MCF 10A (cell line): ENCODE results near the gene IQSEC1. TPM values are rescaled to one million over a fixed set of nuclear protein-coding genes. Genes with fewer than 3 reads are reported as not detected.

ENCODE experiments used
- BruUV-seq: library from RNA; stranded (reverse); fragments of 400-500 nt; replicated peaks from 2 replicates; lab custom pipeline; 2021; lab: Mats Ljungman, UMichigan
- CTCF ChIA-PET: fragments of 300-600 bp; sonication (Branson Sonifier 250); formaldehyde crosslinking; extraction: SDS; loops from one replicate; lab custom pipeline; 2021; ENCODE audit warnings: antibody characterized with exemption, inconsistent platforms; lab: Yijun Ruan, JAX
- POLR2A ChIA-PET: fragments of 300-600, 350-650 bp; sonication (Branson Sonifier 250); formaldehyde crosslinking; extraction: SDS; loops from one replicate; lab custom pipeline; 2020; ENCODE audit warnings: antibody characterized with exemption, inconsistent platforms; lab: Yijun Ruan, JAX
- DNase-seq: peaks from one replicate; pipeline ENCODE4 v3.0.0-alpha.2; 2018; ENCODE audit not compliant: unreplicated experiment
- H3K27ac Mint-ChIP-seq: one replicate; pipeline ENCODE4 v1.8.0; 2022; ENCODE audit warnings: mild to moderate bottlenecking, low read depth, mixed read lengths; ENCODE audit not compliant: unreplicated experiment
- H3K27me3 Mint-ChIP-seq: one replicate; pipeline ENCODE4 v1.8.0; 2022; ENCODE audit warnings: mixed read lengths; ENCODE audit not compliant: insufficient read depth, unreplicated experiment
- H3K36me3 Mint-ChIP-seq: one replicate; pipeline ENCODE4 v1.8.0; 2022; ENCODE audit warnings: mild to moderate bottlenecking, moderate library complexity, mixed read lengths; ENCODE audit not compliant: insufficient read depth, unreplicated experiment
- H3K4me1 Mint-ChIP-seq: one replicate; pipeline ENCODE4 v1.8.0; 2022; ENCODE audit warnings: mixed read lengths; ENCODE audit not compliant: insufficient read depth, unreplicated experiment
- H3K4me3 Mint-ChIP-seq: one replicate; pipeline ENCODE4 v1.8.0; 2022; ENCODE audit warnings: mild to moderate bottlenecking, moderate library complexity, mixed read lengths; ENCODE audit not compliant: unreplicated experiment
- H3K9me3 Mint-ChIP-seq: one replicate; pipeline ENCODE4 v1.8.0; 2022; ENCODE audit warnings: mixed read lengths; ENCODE audit not compliant: unreplicated experiment
- intact Hi-C: fragments of 100-400 bp; cut with micrococcal nuclease; formaldehyde crosslinking; loops from 2 replicates; pipeline ENCODE4 v1.14.1; 2022
- total RNA-seq: library from RNA; stranded (reverse); gene quantifications from 2 replicates; pipeline ENCODE4 v1.2.3, GENCODE V29; 2022
- TF ChIP-seq, protein P1 (sequence below): fragments of 200-600 bp; IDR thresholded peaks from one replicate; pipeline ENCODE4 v1.8.0; 2022; ENCODE audit warnings: antibody characterized with exemption, mild to moderate bottlenecking; ENCODE audit not compliant: unreplicated experiment

IQSEC1 gene
- total RNA-seq, 1 experiment from 2014 or later = 18.7 TPM

DNA sequence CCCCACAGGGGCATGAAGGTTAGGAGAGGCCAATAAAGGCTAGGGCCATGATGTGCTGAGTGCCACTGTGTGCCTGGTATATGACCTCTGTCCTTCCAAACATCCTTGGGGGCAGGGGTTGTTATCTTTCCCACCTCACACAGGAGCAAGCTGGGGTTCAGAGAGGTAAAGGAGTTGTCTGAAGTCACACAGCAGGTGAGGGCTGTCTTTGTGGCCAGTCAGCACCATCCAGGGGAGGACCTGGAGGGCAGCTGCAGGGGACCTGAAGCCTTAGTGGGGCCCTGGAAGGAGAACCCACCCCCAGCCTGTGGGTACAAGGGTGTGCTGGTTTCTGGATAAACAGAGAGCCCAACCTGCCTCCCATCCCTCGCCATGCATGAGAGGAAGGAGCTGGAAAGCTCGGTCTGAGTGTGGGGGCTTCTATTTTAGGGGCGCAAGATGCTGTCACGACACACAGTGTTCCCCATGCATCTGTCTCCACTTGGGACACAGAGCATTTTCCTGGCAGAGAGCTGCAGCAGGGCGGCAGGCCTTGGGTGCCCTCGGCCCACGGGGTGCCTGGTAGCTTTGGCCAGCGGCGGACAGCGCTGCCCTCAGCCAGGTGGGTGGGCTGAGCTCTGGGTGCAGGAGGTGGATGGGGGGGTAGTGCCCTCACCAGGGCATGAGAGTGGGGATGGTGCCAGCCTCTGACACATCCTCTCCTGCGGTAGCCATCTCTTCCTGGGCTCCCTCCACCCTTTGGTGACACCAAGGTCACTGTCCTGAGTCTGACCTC lies 14.7 kb downstream of the IQSEC1 start:
- TF ChIP-seq, protein P1, sequence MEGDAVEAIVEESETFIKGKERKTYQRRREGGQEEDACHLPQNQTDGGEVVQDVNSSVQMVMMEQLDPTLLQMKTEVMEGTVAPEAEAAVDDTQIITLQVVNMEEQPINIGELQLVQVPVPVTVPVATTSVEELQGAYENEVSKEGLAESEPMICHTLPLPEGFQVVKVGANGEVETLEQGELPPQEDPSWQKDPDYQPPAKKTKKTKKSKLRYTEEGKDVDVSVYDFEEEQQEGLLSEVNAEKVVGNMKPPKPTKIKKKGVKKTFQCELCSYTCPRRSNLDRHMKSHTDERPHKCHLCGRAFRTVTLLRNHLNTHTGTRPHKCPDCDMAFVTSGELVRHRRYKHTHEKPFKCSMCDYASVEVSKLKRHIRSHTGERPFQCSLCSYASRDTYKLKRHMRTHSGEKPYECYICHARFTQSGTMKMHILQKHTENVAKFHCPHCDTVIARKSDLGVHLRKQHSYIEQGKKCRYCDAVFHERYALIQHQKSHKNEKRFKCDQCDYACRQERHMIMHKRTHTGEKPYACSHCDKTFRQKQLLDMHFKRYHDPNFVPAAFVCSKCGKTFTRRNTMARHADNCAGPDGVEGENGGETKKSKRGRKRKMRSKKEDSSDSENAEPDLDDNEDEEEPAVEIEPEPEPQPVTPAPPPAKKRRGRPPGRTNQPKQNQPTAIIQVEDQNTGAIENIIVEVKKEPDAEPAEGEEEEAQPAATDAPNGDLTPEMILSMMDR = no peak
- Mint-ChIP-seq H3K9me3 (no peaks in the 10 kb centered on the region), H3K27me3 (peaks cover 26% of the 10 kb centered on the region), H3K27ac (no peak overlapping the region), H3K4me1 (no peaks in the 10 kb centered on the region), H3K4me3 (no peak overlapping the region), H3K36me3 (peaks cover 6% of the 10 kb centered on the region)
- intact Hi-C loops = no loop called here
- BruUV-seq = no TSS peak
- ChIA-PET CTCF (no interaction called here), POLR2A (no interaction called here)
- no peak for DNase-seq

DNA sequence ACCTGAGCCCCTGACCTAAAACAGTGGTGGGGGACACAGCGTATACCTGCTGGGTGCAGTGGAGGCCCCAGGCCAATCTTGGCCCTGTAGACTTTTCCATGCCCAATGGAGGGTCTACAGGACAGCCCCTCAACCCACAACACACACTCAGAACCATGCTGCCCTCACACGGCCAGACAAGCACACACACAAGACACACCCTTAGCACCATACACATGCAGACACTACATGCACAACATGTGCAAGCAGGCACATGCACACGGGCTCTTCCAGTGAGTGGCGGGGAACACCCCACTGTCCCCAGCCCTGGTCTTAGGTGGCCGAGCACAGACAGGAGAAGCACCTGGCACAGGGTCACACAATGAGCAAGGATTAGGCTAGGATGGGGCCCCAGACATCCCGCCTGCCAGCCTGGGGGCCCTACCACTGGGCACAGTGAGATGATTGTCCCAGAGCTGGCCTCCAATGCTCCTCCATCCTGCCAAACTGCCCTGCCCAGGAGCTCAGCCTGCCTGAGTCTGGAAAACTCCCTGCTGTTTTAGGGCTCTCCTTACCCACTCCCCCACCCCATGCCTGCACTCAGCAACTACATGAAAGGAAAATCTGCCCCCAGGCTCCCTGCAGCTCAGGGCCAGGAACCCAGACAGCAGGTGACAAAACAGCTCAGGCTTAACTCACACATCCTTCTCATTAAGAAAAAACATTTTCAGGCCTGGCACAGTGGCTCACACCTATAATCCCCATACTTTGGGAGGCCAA lies 15.8 kb downstream of the IQSEC1 start:
- no peak for DNase-seq
- H3K36me3 Mint-ChIP-seq = no peaks in the 10 kb centered on the region
- peaks cover 16% of the 10 kb centered on the region for H3K27me3 Mint-ChIP-seq
- H3K4me3 Mint-ChIP-seq = no peak overlapping the region
- TF ChIP-seq, protein P1 = no peak
- CTCF ChIA-PET = no interaction called here
- intact Hi-C loops = no loop called here
- H3K9me3 Mint-ChIP-seq = no peaks in the 10 kb centered on the region
- no peak overlapping the region for H3K27ac Mint-ChIP-seq
- POLR2A ChIA-PET = no interaction called here
- no peaks in the 10 kb centered on the region for H3K4me1 Mint-ChIP-seq
- BruUV-seq = no TSS peak

DNA sequence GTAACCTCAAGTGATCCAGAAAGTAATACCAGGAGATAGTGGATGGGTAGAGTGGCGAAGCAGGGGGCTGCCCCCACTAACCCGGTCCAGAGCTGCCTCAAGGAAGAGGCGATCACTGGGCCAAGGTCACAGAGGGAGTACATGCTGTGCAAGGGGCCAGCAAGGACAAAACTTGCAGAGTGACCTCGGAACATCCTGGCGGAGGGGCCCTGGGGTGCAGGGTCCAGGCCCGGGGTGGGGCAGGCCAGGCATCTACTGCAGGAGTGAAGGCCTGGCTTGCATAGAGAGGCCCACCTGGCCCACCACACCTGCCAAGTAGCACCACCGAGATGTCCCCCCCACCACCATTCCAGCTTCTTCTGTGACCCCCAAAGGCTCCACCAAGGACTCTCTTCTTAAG lies 17.6 kb downstream of the IQSEC1 start:
- Mint-ChIP-seq H3K27me3 (peaks cover 16% of the 10 kb centered on the region), H3K9me3 (no peaks in the 10 kb centered on the region), H3K4me1 (no peaks in the 10 kb centered on the region), H3K4me3 (no peak overlapping the region), H3K27ac (no peak overlapping the region), H3K36me3 (no peaks in the 10 kb centered on the region)
- POLR2A ChIA-PET = no interaction called here
- no peak for DNase-seq
- TF ChIP-seq, protein P1 = no peak
- intact Hi-C loops = no loop called here
- CTCF ChIA-PET = interaction anchor here (1.2 kb wide), 1 partner anchor 36 kb away, joined by 3 read pairs; no protein-coding TSS in a partner anchor
- no TSS peak for BruUV-seq
